Sigmoid colon (tissue), 7 donors: ENCODE measurements around the gene F2RL2. TPM values are rescaled to one million over a fixed set of nuclear protein-coding genes. Genes with fewer than 3 reads are reported as not detected.

ENCODE experiments used
- DNase-seq: peaks from one replicate; pipeline ENCODE4 v3.0.0-alpha.2; 2019
- H3K27ac ChIP-seq, 4 donors: fragments of 200-600 bp; sonication (generic); one replicate each; pipeline ENCODE4 v1.5.1; 2016 to 2019; ENCODE audit warnings: mild to moderate bottlenecking in 1 of 4
- H3K27me3 ChIP-seq, 3 donors: fragments of 200-600 bp; sonication (generic); one replicate each; pipeline ENCODE4 v1.5.1; 2019; ENCODE audit warnings: mild to moderate bottlenecking in 1 of 3
- H3K36me3 ChIP-seq, 4 donors: fragments of 200-600 bp; sonication (generic); one replicate each; pipeline ENCODE4 v1.5.1; 2016 to 2019
- H3K4me1 ChIP-seq, 4 donors: fragments of 200-600 bp; sonication (generic); one replicate each; pipeline ENCODE4 v1.5.1; 2017 to 2019
- H3K4me3 ChIP-seq, 4 donors: fragments of 200-600 bp; sonication (generic); one replicate each; pipeline ENCODE4 v1.5.1; 2017 to 2019; ENCODE audit warnings: mild to moderate bottlenecking in 2 of 4, moderate library complexity in 1 of 4
- H3K9me3 ChIP-seq, 4 donors: fragments of 200-600 bp in 3 of 4; sonication (generic) in 3 of 4; one replicate each; pipeline versions ENCODE4 v1.5.1 to v1.6.1; 2013 to 2019
- CTCF ChIP-seq, 4 experiments: fragments of 450-650 bp in 3 of 4; fragments of 200-600 bp in 1 of 4; IDR thresholded peaks; one replicate each; pipeline ENCODE4 v1.5.1; 2016 to 2019; ENCODE audit warnings: antibody characterized with exemption in 4 of 4, mild to moderate bottlenecking in 3 of 4, moderate library complexity in 2 of 4
- EP300 ChIP-seq, 4 donors: sonication (generic); formaldehyde crosslinking; IDR thresholded peaks; one replicate each; pipeline ENCODE4 v1.6.1; 2017; ENCODE audit warnings: antibody characterized with exemption in 4 of 4
- POLR2A ChIP-seq, 2 donors: fragments of 450-650 bp; IDR thresholded peaks; one replicate each; pipeline ENCODE4 v1.6.1; 2016; ENCODE audit warnings: antibody characterized with exemption in 2 of 2, mild to moderate bottlenecking in 2 of 2, moderate library complexity in 2 of 2
- POLR2AphosphoS5 ChIP-seq, 4 donors: sonication (generic); formaldehyde crosslinking; IDR thresholded peaks; one replicate each; pipeline ENCODE4 v1.6.1; 2017; ENCODE audit warnings: antibody characterized with exemption in 4 of 4
- WGBS, 2 donors: extraction: QIAGEN DNeasy Blood & Tissue Kit; methylation state at CpG; one replicate each; pipeline ENCODE4 v1.1.7; 2013; 5-methylcytosine and 5-hydroxymethylcytosine counted together
- intact Hi-C: fragments of 100-400 bp; cut with DNase I; formaldehyde crosslinking; loops from one replicate; pipeline ENCODE4 v1.15.1; 2023
- polyA plus RNA-seq, 3 donors: library from polyadenylated mRNA; stranded (reverse); fragments of 200-250 nt; gene quantifications; one replicate each; pipeline ENCODE4 v1.2.3, GENCODE V29; 2013
- total RNA-seq, 4 donors: library from RNA; depleted of rRNA; stranded (reverse); fragments of >200 nt; gene quantifications; one replicate each; pipeline ENCODE4 v1.1.0, GENCODE V29; 2016
- donor health status: healthy with polysubstance abuse.
- donor health status: Bipolar disorder and iron deficiency.
- donor health status: healthy.

F2RL2 gene
- total and polyA plus RNA-seq, 7 donors: 0.60 to 6.6 (median 2.2) TPM; not detected in 1

GRCh38 chr5:76595755-76596481, 27.3 kb downstream of the F2RL2 start:
- TF ChIP-seq POLR2A (IDR thresholded peaks at IDR 0.05) (no peak), POLR2AphosphoS5 (IDR thresholded peaks at IDR 0.05) (no peak), CTCF (IDR thresholded peaks at IDR 0.05) (no peak), EP300 (IDR thresholded peaks at IDR 0.05) (no peak)
- no peak for DNase-seq
- H3K4me1 ChIP-seq: no peaks in the 10 kb centered on the region
- H3K36me3 ChIP-seq: no peaks in the 10 kb centered on the region
- H3K9me3 ChIP-seq: no peaks in the 10 kb centered on the region
- no peak overlapping the region for H3K27ac ChIP-seq
- intact Hi-C loops: no loop called here
- WGBS, 2 donors: 84 to 94% methylated on average over 3 of the region's 3 CpGs
- H3K4me3 ChIP-seq: no peak overlapping the region
- no peaks in the 10 kb centered on the region for H3K27me3 ChIP-seq

GRCh38 chr5:76594107-76594506, 29.1 kb downstream of the F2RL2 start:
- Histone ChIP-seq H3K9me3 (no peaks in the 10 kb centered on the region), H3K4me3 (no peak overlapping the region), H3K27ac (no peak overlapping the region), H3K27me3 (no peaks in the 10 kb centered on the region), H3K4me1 (no peaks in the 10 kb centered on the region), H3K36me3 (no peaks in the 10 kb centered on the region)
- TF ChIP-seq CTCF (IDR thresholded peaks at IDR 0.05) (no peak), POLR2A (IDR thresholded peaks at IDR 0.05) (no peak), EP300 (IDR thresholded peaks at IDR 0.05) (no peak), POLR2AphosphoS5 (IDR thresholded peaks at IDR 0.05) (no peak)
- 79 to 98% methylated on average over 4 of the region's 4 CpGs for WGBS, 2 donors
- no peak for DNase-seq
- intact Hi-C loops: no loop called here

DNA sequence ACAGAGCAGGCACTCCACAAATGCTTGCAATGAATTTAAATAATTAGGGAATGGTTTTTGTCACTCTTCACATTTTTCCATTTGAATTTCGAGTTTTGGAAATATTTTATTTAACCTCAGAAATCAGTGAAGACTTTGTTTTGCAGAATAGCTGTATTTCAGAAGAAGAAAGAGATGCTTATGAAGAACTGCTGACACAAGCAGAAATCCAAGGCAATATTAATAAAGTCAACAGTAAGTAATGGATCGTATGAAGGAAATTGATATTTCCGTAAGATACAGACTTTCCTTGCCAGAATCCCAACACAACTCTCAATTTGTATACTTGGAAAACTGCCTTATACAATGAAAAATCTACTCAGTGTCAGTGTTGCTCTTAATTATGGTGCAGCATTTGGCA, 30.5 kb downstream of the F2RL2 start:
- intact Hi-C loops: no loop called here
- Histone ChIP-seq H3K9me3 (no peaks in the 10 kb centered on the region), H3K27me3 (no peaks in the 10 kb centered on the region), H3K36me3 (no peaks in the 10 kb centered on the region), H3K4me1 (no peaks in the 10 kb centered on the region), H3K4me3 (no peak overlapping the region), H3K27ac (no peak overlapping the region)
- DNase-seq: no peak
- TF ChIP-seq POLR2AphosphoS5 (IDR thresholded peaks at IDR 0.05): no peak
- TF ChIP-seq CTCF (IDR thresholded peaks at IDR 0.05): no peak
- no peak for TF ChIP-seq POLR2A (IDR thresholded peaks at IDR 0.05)
- no peak for TF ChIP-seq EP300 (IDR thresholded peaks at IDR 0.05)
- WGBS, 2 donors: 71 to 93% methylated on average over 3 of the region's 3 CpGs

DNA sequence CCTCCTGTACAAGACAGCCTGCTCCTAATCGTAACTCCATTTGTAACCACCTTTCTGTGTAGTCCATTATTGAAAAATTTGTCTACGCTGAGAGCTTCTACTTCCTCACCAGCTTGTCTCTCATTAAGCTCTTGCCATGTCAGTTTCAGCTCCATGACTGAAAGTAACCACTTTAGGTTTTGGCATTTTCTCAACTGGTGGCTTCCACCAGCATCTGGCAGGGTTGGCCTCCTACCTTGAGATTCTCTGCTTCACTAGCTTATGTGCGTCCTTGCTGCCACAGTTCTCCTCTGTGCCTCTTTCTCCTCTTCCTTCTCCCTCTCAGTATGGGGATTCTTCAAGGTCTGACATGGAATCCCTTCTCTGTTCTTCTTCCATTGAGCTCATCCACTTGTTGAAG, 31.8 kb downstream of the F2RL2 start:
- Histone ChIP-seq H3K9me3 (no peaks in the 10 kb centered on the region), H3K27me3 (no peaks in the 10 kb centered on the region), H3K4me3 (no peak overlapping the region), H3K36me3 (no peaks in the 10 kb centered on the region), H3K4me1 (no peaks in the 10 kb centered on the region), H3K27ac (no peak overlapping the region)
- 93 to 98% methylated on average over 3 of the region's 3 CpGs for WGBS, 2 donors
- no peak for TF ChIP-seq POLR2A (IDR thresholded peaks at IDR 0.05)
- TF ChIP-seq POLR2AphosphoS5 (IDR thresholded peaks at IDR 0.05): no peak
- no peak for TF ChIP-seq CTCF (IDR thresholded peaks at IDR 0.05)
- TF ChIP-seq EP300 (IDR thresholded peaks at IDR 0.05): no peak
- intact Hi-C loops: no loop called here
- no peak for DNase-seq

- no peaks in the 10 kb centered on the region for H3K9me3 ChIP-seq
- no peaks in the 10 kb centered on the region for H3K4me1 ChIP-seq
- no peaks in the 10 kb centered on the region for H3K36me3 ChIP-seq
- TF ChIP-seq POLR2AphosphoS5 (IDR thresholded peaks at IDR 0.05) (no peak), POLR2A (IDR thresholded peaks at IDR 0.05) (no peak), CTCF (IDR thresholded peaks at IDR 0.05) (no peak)
- intact Hi-C loops: no loop called here
- no peak for DNase-seq
- 94 to 97% methylated on average over 1 of the region's 1 CpG for WGBS, 2 donors
- no peaks in the 10 kb centered on the region for H3K27me3 ChIP-seq
- no peak overlapping the region for H3K4me3 ChIP-seq
- no peak overlapping the region for H3K27ac ChIP-seq
Observed at GRCh38 chr5:76590027-76590426, 33.2 kb downstream of the F2RL2 start.
